GM23248 (cell line): ENCODE data around the gene MASP1. TPM values are rescaled to one million over a fixed set of nuclear protein-coding genes. Genes with fewer than 3 reads are reported as not detected.

ENCODE experiments used
- DNase-seq: peaks from one replicate; pipeline ENCODE4 v3.0.0-alpha.2; 2015
- H2AFZ ChIP-seq: fragments of 200-600 bp; sonication (generic); 2 replicates; pipeline ENCODE4 v1.6.1; 2016; ENCODE audit warnings: antibody characterized with exemption
- H3F3A ChIP-seq: fragments of 200-600 bp; sonication (generic); 2 replicates; pipeline ENCODE4 v1.6.1; 2016; ENCODE audit warnings: mild to moderate bottlenecking, antibody characterized with exemption, mixed run types; ENCODE audit not compliant: insufficient read depth
- H3K27ac ChIP-seq: fragments of 200-600 bp; sonication (generic); 2 replicates; pipeline ENCODE4 v1.5.1; 2016; ENCODE audit warnings: mild to moderate bottlenecking
- H3K27me3 ChIP-seq: fragments of 200-600 bp; sonication (generic); replicated peaks from 2 replicates; pipeline ENCODE4 v1.6.1; 2016; ENCODE audit warnings: mild to moderate bottlenecking; ENCODE audit not compliant: insufficient read depth
- H3K36me3 ChIP-seq: fragments of 200-600 bp; sonication (generic); 2 replicates; pipeline ENCODE4 v1.6.1; 2016; ENCODE audit warnings: low read depth, mild to moderate bottlenecking
- H3K4me1 ChIP-seq: fragments of 200-600 bp; sonication (generic); 2 replicates; pipeline ENCODE4 v1.6.1; 2016; ENCODE audit warnings: mild to moderate bottlenecking; ENCODE audit not compliant: insufficient read depth
- H3K4me2 ChIP-seq: fragments of 200-600 bp; sonication (generic); one replicate; pipeline ENCODE4 v1.6.1; 2016; ENCODE audit warnings: mild to moderate bottlenecking; ENCODE audit not compliant: unreplicated experiment
- H3K4me3 ChIP-seq: fragments of 200-600 bp; sonication (generic); 2 replicates; pipeline ENCODE4 v1.5.1; 2016; ENCODE audit warnings: mild to moderate bottlenecking
- H3K79me2 ChIP-seq: fragments of 200-600 bp; sonication (generic); 2 replicates; pipeline ENCODE4 v1.6.1; 2016; ENCODE audit warnings: mild to moderate bottlenecking; ENCODE audit not compliant: insufficient read depth
- H3K9ac ChIP-seq: fragments of 200-600 bp; sonication (generic); 2 replicates; pipeline ENCODE4 v1.6.1; 2016; ENCODE audit warnings: mild to moderate bottlenecking
- H3K9me2 ChIP-seq: fragments of 200-600 bp; sonication (generic); 2 replicates; pipeline ENCODE4 v1.6.1; 2016; ENCODE audit warnings: mixed run types, mild to moderate bottlenecking, moderate library complexity; ENCODE audit not compliant: insufficient read depth
- H3K9me3 ChIP-seq: fragments of 200-600 bp; sonication (generic); one replicate; pipeline ENCODE4 v1.6.1; 2017; ENCODE audit warnings: low read depth
- H4K20me1 ChIP-seq: fragments of 200-600 bp; sonication (generic); 2 replicates; pipeline ENCODE4 v1.6.0; 2016; ENCODE audit not compliant: insufficient read depth
- EZH2 ChIP-seq: fragments of 200-600 bp; sonication (generic); IDR thresholded peaks from 2 replicates; pipeline ENCODE4 v1.6.1; 2018; ENCODE audit warnings: antibody characterized with exemption, mild to moderate bottlenecking; ENCODE audit not compliant: insufficient read depth, poor library complexity, severe bottlenecking
- EZH2phosphoT487 ChIP-seq: fragments of 200-600 bp; sonication (generic); IDR thresholded peaks from 2 replicates; pipeline ENCODE4 v1.6.1; 2018; ENCODE audit warnings: antibody characterized with exemption, moderate library complexity, mild to moderate bottlenecking, low read depth; ENCODE audit not compliant: insufficient read depth
- WGBS, 2 experiments: methylation state at CpG; one replicate each; pipeline ENCODE4 v1.1.6; 2015 to 2017; ENCODE audit warnings: low lambda C conversion rate in 2 of 2, low coverage in 1 of 2; ENCODE audit errors: missing lambda C conversion rate in 2 of 2; 5-methylcytosine and 5-hydroxymethylcytosine counted together
- in situ Hi-C: fragments of 300-500 bp; cut with MboI; formaldehyde crosslinking; loops from 2 replicates; pipeline ENCODE4 v1.15.0; 2020
- polyA plus RNA-seq: library from polyadenylated mRNA; unstranded; fragments of >200 nt; fragmentation: Nextera tagmentation; extraction: Ambion mirVana; gene quantifications from 2 replicates; pipeline ENCODE4 v1.2.1, GENCODE V29; 2016
- total RNA-seq: library from RNA; depleted of rRNA; stranded (reverse); fragments of >200 nt; shearing (Covaris generic); gene quantifications from 2 replicates; pipeline ENCODE4 v1.2.3, GENCODE V29; 2014

MASP1 gene
- total and polyA plus RNA-seq, 2 experiments from 2014 or later: 32.8 to 52.3 TPM

DNA sequence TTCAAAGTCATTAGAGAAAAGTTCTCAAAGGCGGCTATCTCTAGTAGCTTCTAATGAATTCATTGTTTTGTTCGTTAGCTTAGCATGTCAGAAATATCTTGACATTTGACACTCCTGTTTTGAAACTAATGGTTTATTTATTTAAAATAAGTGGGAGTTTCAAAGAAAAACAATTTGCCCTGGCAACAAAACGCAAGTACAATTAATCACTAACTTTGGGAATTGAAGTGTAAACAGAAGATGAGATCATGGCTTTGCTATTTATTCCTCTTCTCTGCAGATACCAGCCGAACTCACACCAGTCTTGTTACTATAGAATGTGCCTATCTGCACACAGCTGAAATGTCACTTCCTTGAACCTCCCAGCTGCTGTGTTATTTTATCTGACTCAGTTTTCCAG lies 27.5 kb downstream of the MASP1 start:
- peak overlapping the region; percentile 66 for H3K4me2 ChIP-seq
- peak overlapping the region; percentile 7; the same call in 1 of the 2 replicates for H3K4me3 ChIP-seq
- DNase-seq: peak; percentile 82
- H3K9ac ChIP-seq: peak overlapping the region; percentile 37
- H3K27me3 ChIP-seq: no peaks in the 10 kb centered on the region
- H3K27ac ChIP-seq: peak overlapping the region; percentile 72
- H3F3A ChIP-seq: peaks cover 61% of the 10 kb centered on the region
- H3K9me3 ChIP-seq: no peaks in the 10 kb centered on the region
- H3K79me2 ChIP-seq: no peaks in the 10 kb centered on the region
- H3K4me1 ChIP-seq: peaks cover 43% of the 10 kb centered on the region
- H4K20me1 ChIP-seq: no peaks in the 10 kb centered on the region
- in situ Hi-C loops: no loop called here
- H2AFZ ChIP-seq: no peak overlapping the region
- peaks cover 9% of the 10 kb centered on the region; the same call in 1 of the 2 replicates for H3K36me3 ChIP-seq
- TF ChIP-seq EZH2phosphoT487: no peak
- TF ChIP-seq EZH2: no peak
- H3K9me2 ChIP-seq: no peaks in the 10 kb centered on the region
- WGBS, 2 experiments: 2 to 3% methylated on average over 4 of the region's 4 CpGs

DNA sequence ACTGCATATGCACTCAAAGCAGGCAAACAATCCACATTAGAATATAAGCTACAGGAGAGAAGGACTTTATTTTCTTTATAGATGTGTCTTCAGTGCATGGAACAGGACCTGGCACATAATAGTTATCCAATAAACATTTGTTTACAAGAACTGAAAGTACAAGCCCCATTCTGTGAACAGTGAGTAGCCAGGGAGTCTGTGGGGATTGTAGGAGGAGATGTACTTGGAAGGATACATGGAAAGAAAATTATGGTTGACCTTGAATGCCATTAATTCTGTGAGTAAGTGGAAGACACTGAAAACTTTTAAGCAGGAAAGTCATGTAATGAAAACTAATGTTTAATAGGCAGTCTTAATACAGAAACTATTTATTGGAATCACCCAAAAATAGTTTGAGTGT lies 28.3 kb downstream of the MASP1 start:
- H3K36me3 ChIP-seq: peaks cover 9% of the 10 kb centered on the region; the same call in 1 of the 2 replicates
- peak overlapping the region; percentile 66 for H3K4me2 ChIP-seq
- H4K20me1 ChIP-seq: no peaks in the 10 kb centered on the region
- peak; percentile 71 for DNase-seq
- H3F3A ChIP-seq: peaks cover 61% of the 10 kb centered on the region
- TF ChIP-seq EZH2 (no peak), EZH2phosphoT487 (no peak)
- in situ Hi-C loops: no loop called here
- no peaks in the 10 kb centered on the region for H3K79me2 ChIP-seq
- H3K27me3 ChIP-seq: no peaks in the 10 kb centered on the region
- no peak overlapping the region for H2AFZ ChIP-seq
- H3K9me3 ChIP-seq: no peaks in the 10 kb centered on the region
- H3K9me2 ChIP-seq: no peaks in the 10 kb centered on the region
- H3K4me3 ChIP-seq: no peak overlapping the region
- H3K9ac ChIP-seq: peak overlapping the region; percentile 37
- H3K4me1 ChIP-seq: peaks cover 43% of the 10 kb centered on the region
- peak overlapping the region; percentile 72 for H3K27ac ChIP-seq

DNA sequence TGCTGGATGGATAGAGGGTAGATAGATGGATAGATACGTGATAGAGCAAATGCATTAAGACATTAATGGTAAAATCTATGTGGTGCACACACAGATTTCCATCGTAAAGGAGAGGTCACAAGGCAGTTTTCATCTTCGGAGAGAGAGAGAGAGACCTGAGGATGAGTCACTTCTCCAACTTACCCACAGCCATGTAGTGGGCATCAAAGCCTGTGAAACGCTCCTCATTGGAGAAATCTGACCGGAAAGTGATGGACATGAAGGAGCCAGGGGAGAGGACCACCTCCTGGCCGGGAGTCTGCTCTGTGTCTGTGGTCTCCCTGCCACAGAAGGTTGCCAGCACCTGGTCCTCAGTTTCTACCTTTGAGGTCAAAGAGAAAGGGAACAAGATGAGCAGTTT lies 29.2 kb downstream of the MASP1 start:
- Histone ChIP-seq H3K79me2 (no peaks in the 10 kb centered on the region), H3K9me3 (no peaks in the 10 kb centered on the region), H3K36me3 (peaks cover 9% of the 10 kb centered on the region; the same call in 1 of the 2 replicates), H3K4me1 (peaks cover 43% of the 10 kb centered on the region), H3K27ac (no peak overlapping the region), H3K27me3 (no peaks in the 10 kb centered on the region), H3F3A (peaks cover 61% of the 10 kb centered on the region), H3K9ac (no peak overlapping the region), H3K9me2 (no peaks in the 10 kb centered on the region), H3K4me2 (no peak overlapping the region), H4K20me1 (no peaks in the 10 kb centered on the region), H2AFZ (no peak overlapping the region), H3K4me3 (no peak overlapping the region)
- in situ Hi-C loops: no loop called here
- TF ChIP-seq EZH2 (no peak), EZH2phosphoT487 (no peak)
- DNase-seq: no peak
- 97 to 98% methylated on average over 6 of the region's 6 CpGs for WGBS, 2 experiments

DNA sequence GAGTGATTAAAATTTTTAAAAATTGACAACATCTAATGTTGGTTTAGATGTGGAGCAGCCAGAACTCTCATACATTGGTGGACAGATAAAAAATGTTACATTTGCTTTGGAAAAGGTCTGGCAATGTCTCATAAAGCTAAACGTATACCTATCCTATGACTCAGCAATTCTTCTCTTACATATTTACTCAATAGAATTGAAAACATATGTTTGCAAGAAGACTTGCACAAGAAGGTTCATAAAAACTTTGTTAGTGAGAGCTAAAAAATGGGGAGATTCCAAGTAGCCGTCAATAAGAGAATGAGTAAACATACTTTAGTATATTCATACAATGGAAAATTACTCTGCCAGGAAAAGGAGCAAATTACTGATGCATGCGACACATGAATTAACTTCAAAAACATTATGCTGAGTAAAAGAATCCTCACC lies 30.0 kb downstream of the MASP1 start:
- no peak overlapping the region for H3K4me3 ChIP-seq
- WGBS, 2 experiments: 4% methylated on average over 3 of the region's 3 CpGs
- in situ Hi-C loops: no loop called here
- H3K9me3 ChIP-seq: no peaks in the 10 kb centered on the region
- H3K36me3 ChIP-seq: peaks cover 9% of the 10 kb centered on the region; the same call in 1 of the 2 replicates
- H4K20me1 ChIP-seq: no peaks in the 10 kb centered on the region
- peak overlapping the region; percentile 42 for H3K27ac ChIP-seq
- TF ChIP-seq EZH2phosphoT487 (no peak), EZH2 (no peak)
- H2AFZ ChIP-seq: no peak overlapping the region
- H3K9ac ChIP-seq: no peak overlapping the region
- peaks cover 43% of the 10 kb centered on the region for H3K4me1 ChIP-seq
- H3F3A ChIP-seq: peaks cover 61% of the 10 kb centered on the region
- H3K4me2 ChIP-seq: no peak overlapping the region
- H3K27me3 ChIP-seq: no peaks in the 10 kb centered on the region
- no peaks in the 10 kb centered on the region for H3K9me2 ChIP-seq
- DNase-seq: peak; percentile 96
- no peaks in the 10 kb centered on the region for H3K79me2 ChIP-seq

DNA sequence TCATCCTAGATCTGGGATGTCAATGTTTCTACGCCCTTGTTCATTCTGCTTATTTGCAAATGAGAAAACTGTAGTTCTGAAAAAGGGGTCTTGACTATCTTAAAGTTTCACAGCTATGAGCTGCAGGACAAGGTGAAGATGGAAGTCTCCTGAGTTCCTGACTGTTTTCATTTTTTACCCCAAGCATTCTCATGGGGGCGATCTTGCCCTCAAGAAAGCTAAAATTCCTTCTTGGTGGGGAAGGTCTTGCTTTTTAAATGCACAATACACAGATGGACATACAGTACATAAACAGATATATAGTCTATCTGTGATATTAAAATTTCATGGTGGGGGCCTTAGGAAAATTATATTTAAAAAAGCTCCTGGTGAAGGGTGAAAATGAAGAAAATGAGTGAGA lies 32.4 kb downstream of the MASP1 start:
- H3K36me3 ChIP-seq: peaks cover 9% of the 10 kb centered on the region; the same call in 1 of the 2 replicates
- H2AFZ ChIP-seq: no peak overlapping the region
- H3K9ac ChIP-seq: no peak overlapping the region
- TF ChIP-seq EZH2 (no peak), EZH2phosphoT487 (no peak)
- H3K4me1 ChIP-seq: peaks cover 24% of the 10 kb centered on the region
- no peaks in the 10 kb centered on the region for H3K9me3 ChIP-seq
- H4K20me1 ChIP-seq: no peaks in the 10 kb centered on the region
- WGBS, 2 experiments: 96 to 98% methylated on average over 2 of the region's 2 CpGs
- H3K27ac ChIP-seq: no peak overlapping the region
- H3K4me3 ChIP-seq: no peak overlapping the region
- in situ Hi-C loops: no loop called here
- no peaks in the 10 kb centered on the region for H3K9me2 ChIP-seq
- no peak overlapping the region for H3K4me2 ChIP-seq
- H3K79me2 ChIP-seq: no peaks in the 10 kb centered on the region
- no peak for DNase-seq
- no peaks in the 10 kb centered on the region for H3K27me3 ChIP-seq
- peaks cover 38% of the 10 kb centered on the region for H3F3A ChIP-seq
